Femur (tissue), 1 donor: ENCODE results near the gene TPPP3.

ENCODE experiments used
- DNase-seq: peaks from one replicate; pipeline ENCODE4 v3.0.0-alpha.2; 2017

The TPPP3 gene

GRCh38 chr16:67393111-67393787 lies at the start of gene TPPP3:
Gene TPPP3 (minus strand): TSS chr16:67393498. CDS start chr16:67391111, 2,387 bp downstream.
- peak; percentile 94 for DNase-seq

- no peak for DNase-seq
Observed at GRCh38 chr16:67442581-67443255, 49.4 kb upstream of the TPPP3 start.

DNA sequence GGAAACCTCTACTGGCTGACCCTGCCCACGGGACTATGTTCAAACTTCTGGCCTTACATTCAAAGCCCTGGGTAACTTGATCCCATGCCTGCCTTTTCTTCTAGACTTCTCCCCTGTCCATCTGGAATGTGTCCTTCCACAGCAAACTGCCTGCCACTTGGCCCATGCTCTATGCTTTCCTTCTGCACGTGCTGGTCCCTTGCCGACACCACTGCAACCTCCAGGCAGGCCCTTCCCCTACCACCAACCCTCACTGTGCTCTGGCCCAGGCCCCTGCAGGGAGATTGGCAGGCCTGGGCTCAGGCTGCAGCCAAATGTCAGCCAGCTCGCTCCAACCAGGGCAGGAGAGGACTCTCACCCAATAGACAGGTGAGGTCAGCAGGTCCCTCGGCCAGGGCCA lies 48.6 kb upstream of the TPPP3 start:
- no peak for DNase-seq

DNA sequence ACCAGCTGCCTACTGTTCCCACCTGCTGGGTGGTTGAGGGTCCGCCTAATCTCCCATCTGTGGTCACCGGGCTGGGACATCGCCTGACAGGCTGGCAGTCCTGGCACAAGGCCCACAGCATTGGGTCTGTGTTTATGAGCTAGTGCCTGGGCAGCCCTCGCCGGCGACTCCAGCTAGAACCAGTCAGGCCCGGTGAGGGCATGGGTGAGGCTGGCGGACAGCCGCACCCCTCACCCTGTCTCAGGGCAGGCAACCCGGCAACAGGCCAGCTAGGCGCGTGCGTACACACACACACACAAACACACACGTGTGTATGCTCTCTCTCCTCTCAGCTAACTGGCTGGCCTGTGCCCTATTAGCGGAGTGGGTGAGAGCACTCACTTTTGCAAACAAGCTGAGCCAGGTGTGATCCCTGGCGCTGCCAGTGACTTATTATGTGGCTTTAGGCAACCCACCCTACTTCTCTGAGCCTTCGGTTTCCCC lies 48.0 kb upstream of the TPPP3 start:
- peak; percentile 82 for DNase-seq

GRCh38 chr16:67438824-67439393 lies 45.6 kb upstream of the TPPP3 start:
- DNase-seq: no peak

DNA sequence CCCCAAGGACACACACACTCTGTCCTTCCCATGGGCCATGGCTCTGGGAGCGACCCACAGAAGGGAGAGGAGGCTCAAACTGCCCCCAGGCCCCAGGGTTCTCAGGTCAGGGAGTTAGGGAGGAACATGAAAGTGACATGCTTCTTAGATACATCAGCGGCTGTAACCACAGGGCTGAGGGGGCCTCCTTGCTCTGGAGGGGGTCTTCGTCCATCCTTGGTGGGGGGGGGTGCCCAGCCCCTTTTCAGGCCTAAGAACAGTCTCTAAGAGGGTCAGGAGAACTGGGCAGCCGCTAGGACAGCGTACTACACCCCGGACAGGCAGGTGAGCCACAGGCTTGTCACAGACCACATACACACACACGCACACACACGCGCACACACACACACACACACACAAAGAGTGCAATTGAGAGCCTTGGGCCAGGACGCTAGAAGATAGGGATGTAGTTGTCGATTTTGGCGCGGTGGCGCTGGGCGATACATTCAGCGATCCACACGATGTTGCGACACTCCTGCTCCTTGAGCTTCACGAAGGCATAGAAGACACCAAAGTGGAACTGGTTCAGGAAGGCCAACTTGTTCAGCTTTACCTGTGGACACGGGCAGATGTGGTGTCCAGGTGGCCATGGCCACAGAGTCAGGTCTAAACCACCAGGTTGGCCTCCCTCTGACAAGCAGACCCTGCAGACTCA lies 44.9 kb upstream of the TPPP3 start:
- no peak for DNase-seq

- no peak for DNase-seq
Observed at GRCh38 chr16:67437513-67437912, 44.2 kb upstream of the TPPP3 start.

DNA sequence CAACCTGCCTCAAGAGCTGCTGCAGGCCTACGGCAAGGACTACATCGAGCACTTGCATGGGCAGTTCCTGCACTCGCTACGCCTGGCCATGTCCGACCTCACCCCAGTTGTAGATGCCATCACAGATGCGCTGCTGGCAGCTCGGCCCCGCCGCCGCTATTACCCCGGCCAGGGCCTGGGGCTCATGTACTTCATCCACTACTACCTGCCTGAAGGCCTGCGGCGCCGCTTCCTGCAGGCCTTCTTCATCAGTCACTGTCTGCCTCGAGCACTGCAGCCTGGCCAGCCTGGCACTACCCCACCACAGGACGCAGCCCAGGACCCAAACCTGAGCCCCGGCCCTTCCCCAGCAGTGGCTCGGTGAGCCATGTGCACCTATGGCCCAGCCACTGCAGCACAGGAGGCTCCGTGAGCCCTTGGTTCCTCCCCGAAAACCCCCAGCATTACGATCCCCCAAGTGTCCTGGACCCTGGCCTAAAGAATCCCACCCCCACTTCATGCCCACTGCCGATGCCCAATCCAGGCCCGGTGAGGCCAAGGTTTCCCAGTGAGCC lies 43.4 kb upstream of the TPPP3 start:
- no peak for DNase-seq

GRCh38 chr16:67435758-67436164 lies 42.5 kb upstream of the TPPP3 start:
- DNase-seq: no peak

DNA sequence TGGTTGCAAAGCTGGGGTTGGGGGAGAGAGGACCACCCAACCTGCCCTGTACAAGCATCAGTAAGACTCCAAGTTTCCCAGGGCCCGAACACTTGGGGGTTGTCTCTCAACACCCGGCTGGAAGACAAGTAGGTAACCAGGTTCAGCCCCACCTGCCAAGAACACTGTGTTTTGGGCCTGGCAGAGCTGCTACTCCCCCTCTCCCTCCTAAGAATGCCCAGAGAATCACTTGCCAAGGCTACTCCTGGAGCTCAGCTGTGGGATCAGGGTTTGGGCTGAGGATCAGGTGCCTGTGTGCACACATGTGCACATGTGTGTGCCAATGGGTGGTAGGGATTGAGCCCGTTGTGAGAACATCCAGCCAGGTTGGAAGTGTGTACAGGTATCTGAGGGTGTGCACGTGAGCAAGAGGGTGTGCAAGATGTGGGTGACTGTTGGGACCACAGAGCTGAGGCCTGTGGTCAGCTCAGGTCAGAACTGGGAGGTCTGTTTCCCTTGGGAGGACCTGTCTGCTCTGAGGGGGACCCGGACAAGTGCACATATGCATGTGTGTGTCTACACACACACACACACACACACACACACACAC lies 39.9 kb upstream of the TPPP3 start:
- DNase-seq: no peak

DNA sequence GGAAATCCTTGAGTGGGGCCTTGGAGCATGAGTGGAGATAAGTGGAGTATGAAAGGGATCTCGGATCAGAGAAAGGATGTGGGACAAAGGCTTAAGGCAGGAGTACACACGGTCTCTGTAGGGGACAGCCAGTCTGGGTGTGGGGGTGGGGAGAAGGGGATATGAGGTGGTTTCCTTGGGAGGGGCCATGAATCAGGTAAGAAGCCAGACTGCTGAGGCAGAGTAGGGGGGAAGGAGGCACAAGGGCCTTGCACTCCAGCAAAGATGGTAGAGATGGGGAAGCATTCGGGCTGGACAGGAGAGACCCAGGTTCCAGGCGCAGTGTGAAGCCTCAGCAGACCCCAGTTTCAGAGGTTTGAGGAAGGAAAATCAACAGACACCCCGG lies 39.2 kb upstream of the TPPP3 start:
- no peak for DNase-seq

DNA sequence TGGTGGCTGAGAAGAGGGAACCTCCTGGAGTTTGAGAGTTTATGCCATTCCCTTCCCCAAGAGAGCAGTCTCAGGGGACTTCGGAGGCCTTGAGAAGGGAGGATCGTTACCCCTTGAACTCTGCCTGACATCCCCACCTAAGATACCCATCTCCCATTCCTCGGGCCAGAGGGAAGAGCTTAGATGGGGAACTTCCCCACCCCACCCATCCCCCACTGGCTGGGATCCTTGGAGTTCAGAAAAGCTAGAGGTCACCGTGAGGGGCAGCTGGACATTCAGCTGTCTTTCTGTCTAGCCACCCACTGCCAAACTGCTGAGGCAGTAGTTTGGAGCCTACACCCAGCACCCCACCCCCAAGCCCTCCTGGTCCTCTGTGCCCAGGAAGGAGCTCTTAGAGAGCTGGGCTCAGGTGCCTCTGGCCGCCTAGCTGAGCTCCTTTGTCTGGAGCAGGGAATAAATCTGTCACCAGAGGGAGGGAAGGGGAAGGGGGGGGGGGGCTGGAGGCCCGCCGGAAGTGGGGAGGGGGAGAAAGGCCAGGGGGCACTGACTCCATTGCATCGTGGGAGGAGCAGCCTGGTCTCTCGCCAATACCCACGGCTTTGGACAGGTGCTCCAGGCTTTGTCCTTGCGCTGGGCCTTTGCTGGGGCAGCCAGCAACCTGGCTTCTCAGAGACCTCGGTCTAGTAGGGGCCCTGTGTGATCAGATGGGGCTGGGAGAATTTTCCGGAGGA lies 38.6 kb upstream of the TPPP3 start:
- no peak for DNase-seq

- peak; percentile 71 for DNase-seq
Observed at GRCh38 chr16:67430977-67431774, 37.9 kb upstream of the TPPP3 start, which contains the start of gene HSD11B2. Gene HSD11B2 (plus strand): TSS chr16:67431121. CDS start chr16:67431249, 128 bp downstream.

- DNase-seq: no peak
Observed at GRCh38 chr16:67430504-67430976, 37.2 kb upstream of the TPPP3 start.

GRCh38 chr16:67429799-67430503 lies 36.7 kb upstream of the TPPP3 start:
- no peak for DNase-seq

- no peak for DNase-seq
Observed at GRCh38 chr16:67429053-67429798, 35.9 kb upstream of the TPPP3 start.

GRCh38 chr16:67428146-67428731 lies 34.9 kb upstream of the TPPP3 start:
- peak; percentile 77 for DNase-seq

DNA sequence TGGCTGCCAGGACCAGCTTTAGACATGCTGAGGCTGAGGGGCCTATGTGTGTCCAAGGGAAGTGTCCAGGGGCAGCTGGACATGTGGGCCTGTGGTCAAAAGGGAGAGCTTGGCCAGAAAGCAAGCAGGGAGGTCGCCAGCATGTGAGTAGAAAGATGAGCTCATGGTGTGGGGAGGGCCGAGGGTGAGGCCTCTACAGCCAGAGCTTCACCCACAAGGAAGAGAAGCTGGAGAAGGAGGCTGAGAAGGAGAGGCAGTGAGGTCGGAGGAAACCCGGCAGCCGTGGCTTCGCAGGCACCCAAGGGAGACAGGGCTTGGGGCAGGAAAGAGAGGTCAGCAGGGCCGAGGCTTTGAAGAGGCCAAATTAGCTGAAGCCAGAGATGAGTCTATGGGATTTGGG lies 33.7 kb upstream of the TPPP3 start:
- DNase-seq: no peak

GRCh38 chr16:67426022-67426421 lies 32.7 kb upstream of the TPPP3 start:
- no peak for DNase-seq
